ENCODE data around the gene HOXA6. TPM values are rescaled to one million over a fixed set of nuclear protein-coding genes. Genes with fewer than 3 reads are reported as not detected.
A peak's percentile ranks its signal among the peaks of the same experiment; 100 is the strongest.

Gene HOXA6
- total RNA-seq, 1 experiment from 2014 or later: 12.7 TPM

DNA sequence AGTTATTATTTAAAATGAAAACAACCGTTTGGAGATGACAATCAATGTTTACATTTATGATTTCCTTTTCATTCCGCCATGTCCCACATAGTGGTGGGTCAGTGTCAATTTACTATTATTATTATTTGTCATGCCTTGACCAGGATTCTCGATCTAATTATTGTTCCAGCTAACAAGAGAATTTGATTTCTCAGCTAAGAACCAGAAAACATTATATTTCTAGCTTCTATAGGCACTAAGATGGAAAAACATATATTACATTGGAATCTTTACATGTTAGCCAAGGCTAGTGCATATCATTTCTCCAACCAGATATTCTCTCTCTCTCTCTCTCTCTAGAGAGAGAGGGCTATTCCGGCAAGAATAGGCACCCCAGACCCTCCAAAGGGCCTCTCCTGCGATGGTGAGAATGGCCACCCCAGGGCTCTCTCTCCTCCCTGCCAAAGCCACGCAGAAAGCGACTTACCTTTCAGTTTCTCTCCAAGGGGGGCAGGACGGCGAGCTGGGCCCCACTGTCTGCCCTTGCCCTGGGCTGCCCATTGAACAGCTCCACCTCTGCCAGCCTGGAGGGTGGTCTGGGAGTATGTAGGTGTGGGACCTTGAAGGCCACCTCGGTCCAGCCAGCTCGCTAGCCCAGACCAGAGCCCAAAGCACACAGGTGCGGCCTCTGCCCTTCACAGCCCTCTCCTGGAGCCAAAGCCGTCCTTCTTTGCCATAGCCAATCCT is 2.4 kb upstream of the HOXA6 start:
- peak overlapping the region; percentile 74 for H3K9ac ChIP-seq (ENCODE audit: low read length)
- peak overlapping the region; percentile 95 for H3K4me2 ChIP-seq (ENCODE audit: low read length)
- TF ChIP-seq, protein P1, sequence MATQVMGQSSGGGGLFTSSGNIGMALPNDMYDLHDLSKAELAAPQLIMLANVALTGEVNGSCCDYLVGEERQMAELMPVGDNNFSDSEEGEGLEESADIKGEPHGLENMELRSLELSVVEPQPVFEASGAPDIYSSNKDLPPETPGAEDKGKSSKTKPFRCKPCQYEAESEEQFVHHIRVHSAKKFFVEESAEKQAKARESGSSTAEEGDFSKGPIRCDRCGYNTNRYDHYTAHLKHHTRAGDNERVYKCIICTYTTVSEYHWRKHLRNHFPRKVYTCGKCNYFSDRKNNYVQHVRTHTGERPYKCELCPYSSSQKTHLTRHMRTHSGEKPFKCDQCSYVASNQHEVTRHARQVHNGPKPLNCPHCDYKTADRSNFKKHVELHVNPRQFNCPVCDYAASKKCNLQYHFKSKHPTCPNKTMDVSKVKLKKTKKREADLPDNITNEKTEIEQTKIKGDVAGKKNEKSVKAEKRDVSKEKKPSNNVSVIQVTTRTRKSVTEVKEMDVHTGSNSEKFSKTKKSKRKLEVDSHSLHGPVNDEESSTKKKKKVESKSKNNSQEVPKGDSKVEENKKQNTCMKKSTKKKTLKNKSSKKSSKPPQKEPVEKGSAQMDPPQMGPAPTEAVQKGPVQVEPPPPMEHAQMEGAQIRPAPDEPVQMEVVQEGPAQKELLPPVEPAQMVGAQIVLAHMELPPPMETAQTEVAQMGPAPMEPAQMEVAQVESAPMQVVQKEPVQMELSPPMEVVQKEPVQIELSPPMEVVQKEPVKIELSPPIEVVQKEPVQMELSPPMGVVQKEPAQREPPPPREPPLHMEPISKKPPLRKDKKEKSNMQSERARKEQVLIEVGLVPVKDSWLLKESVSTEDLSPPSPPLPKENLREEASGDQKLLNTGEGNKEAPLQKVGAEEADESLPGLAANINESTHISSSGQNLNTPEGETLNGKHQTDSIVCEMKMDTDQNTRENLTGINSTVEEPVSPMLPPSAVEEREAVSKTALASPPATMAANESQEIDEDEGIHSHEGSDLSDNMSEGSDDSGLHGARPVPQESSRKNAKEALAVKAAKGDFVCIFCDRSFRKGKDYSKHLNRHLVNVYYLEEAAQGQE (IDR thresholded peaks at IDR 0.05; ENCODE audit: low read depth): no peak
- TF ChIP-seq CEBPB (IDR thresholded peaks at IDR 0.05; ENCODE audit: low read depth) (no peak), POLR2AphosphoS5 (IDR thresholded peaks at IDR 0.05; ENCODE audit: low read depth, low read length) (no peak), RAD21 (IDR thresholded peaks at IDR 0.05; ENCODE audit: low read depth) (no peak), EGR1 (IDR thresholded peaks at IDR 0.05; ENCODE audit: low read depth) (no peak), YY1 (IDR thresholded peaks at IDR 0.05; ENCODE audit: extremely low read depth, insufficient replicate concordance, low read depth, low read length) (no peak), SP1 (IDR thresholded peaks at IDR 0.05; ENCODE audit: low read depth) (no peak), ELF1 (IDR thresholded peaks at IDR 0.05; ENCODE audit: borderline replicate concordance, low read depth) (no peak), ZNF274 (IDR thresholded peaks at IDR 0.05; ENCODE audit: low read depth, low read length) (no peak)
- TF ChIP-seq, protein P2, sequence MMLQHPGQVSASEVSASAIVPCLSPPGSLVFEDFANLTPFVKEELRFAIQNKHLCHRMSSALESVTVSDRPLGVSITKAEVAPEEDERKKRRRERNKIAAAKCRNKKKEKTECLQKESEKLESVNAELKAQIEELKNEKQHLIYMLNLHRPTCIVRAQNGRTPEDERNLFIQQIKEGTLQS (IDR thresholded peaks at IDR 0.05): no peak
- TF ChIP-seq, protein P3, sequence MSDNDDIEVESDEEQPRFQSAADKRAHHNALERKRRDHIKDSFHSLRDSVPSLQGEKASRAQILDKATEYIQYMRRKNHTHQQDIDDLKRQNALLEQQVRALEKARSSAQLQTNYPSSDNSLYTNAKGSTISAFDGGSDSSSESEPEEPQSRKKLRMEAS (IDR thresholded peaks at IDR 0.05): no peak
- H3K79me2 ChIP-seq (ENCODE audit: insufficient read depth, low read length): peaks cover 45% of the 10 kb centered on the region
- peaks cover 26 to 63% of the 10 kb centered on the region in 2 experiments for H3K4me1 ChIP-seq (ENCODE audit: control insufficient read depth in 1 of 2, insufficient read depth in 2 of 2, low read length in 2 of 2)
- H3K4me3 ChIP-seq (replicated peaks in 1 of 2; ENCODE audit: low read depth in 1 of 2, low read length in 2 of 2): peak overlapping the region; percentile 60 to 71
- BruUV-seq (replicated peaks): no TSS peak
- no peaks in the 10 kb centered on the region for H3K9me3 ChIP-seq (ENCODE audit: control insufficient read depth in 1 of 2, insufficient read depth in 1 of 2, low read depth in 1 of 2, low read length in 2 of 2)
- peak overlapping the region; percentile 6 for H2AFZ ChIP-seq (ENCODE audit: low read depth, low read length, poor library complexity, severe bottlenecking)
- peaks cover 3 to 4% of the 10 kb centered on the region in 2 experiments; a peak in 1 of 4 replicates for H3K36me3 ChIP-seq (ENCODE audit: control insufficient read depth in 1 of 2, insufficient read depth in 2 of 2, low read length in 2 of 2)
- POLR2A ChIA-PET: interaction anchor here (0.8 to 2.5 kb wide), 6 partner anchors 8 to 470 kb away, joined by 3 to 8 read pairs (median 4); no protein-coding TSS in a partner anchor
- peak overlapping the region; percentile 82 for H3K27ac ChIP-seq (ENCODE audit: low read depth, low read length)
- RAD21 ChIA-PET (ENCODE audit: low non-redundant PET in 1 of 2, low total read pairs in 2 of 2, uncharacterized antibody in 2 of 2, unreplicated experiment in 2 of 2): interaction anchor here (0.5 to 1.2 kb wide), 5 partner anchors 11 to 780 kb away, joined by 3 to 4 read pairs (median 3); no protein-coding TSS in a partner anchor
- DNase-seq (ENCODE audit: low read depth, low spot score) (no peak), ATAC-seq (peak; percentile 41)
- CTCF ChIA-PET: interaction anchor here (0.6 to 3.7 kb wide), 8 partner anchors 11 to 468 kb away, joined by 3 to 27 read pairs (median 4); no protein-coding TSS in a partner anchor
- no peaks in the 10 kb centered on the region for H3K9me2 ChIP-seq (ENCODE audit: insufficient read depth)
- no peaks in the 10 kb centered on the region for H3K27me3 ChIP-seq (ENCODE audit: insufficient read depth, low read length)
- H4K20me1 ChIP-seq (ENCODE audit: insufficient read depth): no peaks in the 10 kb centered on the region
- intact Hi-C loops (cut with micrococcal nuclease): loop anchor here (5.0 kb wide), 1 partner anchor 298 kb away; no protein-coding TSS in a partner anchor

Data from HCT116 (cell line).